HG03575 (cell line): ENCODE results near the gene SELENOS.
A peak's percentile ranks its signal among the peaks of the same experiment; 100 is the strongest.
"Not testable (repeated sequence)": the region's sequence is repeated elsewhere in the genome, so short reads cannot be mapped to it uniquely, and the experiment has no call there.

Experiments
- ATAC-seq: cut with Tn5 transposase; IDR thresholded peaks from one replicate; pipeline ENCODE4 v1.9.1; 2021; ENCODE audit not compliant: unreplicated experiment, insufficient number of reproducible peaks, low FRiP score; ENCODE audit errors: extremely low read depth

Gene SELENOS

DNA sequence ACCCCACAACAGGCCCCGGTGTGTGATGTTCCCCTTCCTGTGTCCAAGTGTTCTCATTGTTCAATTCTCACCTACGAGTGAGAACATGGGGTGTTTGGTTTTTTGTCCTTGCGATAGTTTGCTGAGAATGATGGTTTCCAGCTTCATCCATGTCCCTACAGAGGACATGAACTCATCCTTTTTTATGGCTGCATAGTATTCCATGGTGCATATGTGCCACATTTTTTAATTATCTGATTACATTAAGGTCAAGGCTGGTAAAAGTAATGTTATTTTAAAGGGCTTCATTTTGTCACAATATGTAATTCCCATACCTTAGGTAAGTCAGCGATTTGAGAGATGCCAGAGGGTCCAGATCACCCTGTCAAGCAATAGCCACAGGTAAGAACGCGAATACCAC is 10.1 kb upstream of the SELENOS start:
- ATAC-seq, result not testable (repeated sequence)

DNA sequence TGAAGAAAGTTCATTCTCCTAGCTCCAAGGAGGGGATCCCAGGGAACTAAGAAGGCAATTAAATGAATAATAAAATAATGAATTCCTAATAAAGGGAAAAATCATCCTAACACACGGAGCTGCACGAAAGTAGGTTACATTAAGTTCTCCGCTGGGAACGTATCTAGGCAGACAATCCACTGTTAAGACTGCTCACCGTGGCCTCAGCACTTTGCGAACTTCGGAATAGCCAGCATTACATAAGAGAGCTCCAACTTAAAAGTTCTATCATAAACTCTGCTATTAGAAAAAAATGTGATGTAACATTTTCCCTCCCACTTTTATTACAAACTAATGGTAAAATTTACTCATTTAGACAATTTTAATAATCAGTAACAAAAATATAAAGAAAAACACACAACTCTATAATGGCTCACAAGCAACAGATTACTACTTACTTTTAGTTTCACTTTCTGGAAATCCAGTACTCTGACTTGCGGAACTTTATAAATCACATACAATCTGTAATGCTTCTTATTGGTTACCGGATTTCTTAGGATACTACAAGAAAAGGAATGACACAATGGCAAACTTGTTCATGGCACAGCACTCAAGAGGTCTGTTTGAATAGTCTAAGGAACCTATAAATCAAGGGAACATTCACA is 9.3 kb upstream of the SELENOS start:
- ATAC-seq, result no peak

DNA sequence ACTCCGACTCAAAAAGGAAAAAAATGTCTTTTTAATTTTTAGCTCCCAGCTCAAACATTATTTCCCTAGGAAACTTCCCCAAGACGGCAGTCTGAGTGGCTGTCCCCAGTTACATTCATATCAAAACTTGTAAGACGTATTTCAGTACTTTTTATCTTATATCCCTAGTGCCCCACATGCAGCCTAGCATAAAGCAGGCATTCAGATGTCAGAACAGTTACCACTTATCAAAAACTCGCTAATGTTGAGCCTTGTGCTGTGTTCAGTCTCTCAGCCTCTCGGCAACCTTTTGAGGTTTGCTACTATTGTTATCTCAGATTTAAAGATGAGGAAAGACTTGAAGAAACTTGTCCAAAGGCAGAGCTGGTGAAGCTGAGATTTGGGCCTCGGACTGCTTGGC is 6.6 kb upstream of the SELENOS start:
- no peak for ATAC-seq

DNA sequence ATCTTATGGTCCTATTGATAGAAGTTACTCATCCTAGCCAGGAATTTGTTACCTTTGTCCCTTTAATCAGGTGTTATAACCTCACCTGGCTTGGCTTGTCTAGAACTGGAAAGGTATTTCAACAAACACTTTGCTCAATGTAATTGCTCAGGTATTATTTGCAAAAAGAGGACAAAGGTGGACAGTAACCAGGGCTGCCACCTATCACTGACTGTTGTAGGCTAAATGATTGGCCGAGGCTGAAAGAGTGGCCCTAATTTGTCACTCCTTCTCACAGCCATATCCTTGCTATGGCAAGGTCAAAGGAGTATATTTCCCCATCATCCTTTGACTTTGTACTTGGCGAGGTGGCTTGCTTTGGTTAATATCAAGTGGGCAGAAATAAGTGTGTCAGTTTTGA is 2.7 kb upstream of the SELENOS start:
- no peak for ATAC-seq

DNA sequence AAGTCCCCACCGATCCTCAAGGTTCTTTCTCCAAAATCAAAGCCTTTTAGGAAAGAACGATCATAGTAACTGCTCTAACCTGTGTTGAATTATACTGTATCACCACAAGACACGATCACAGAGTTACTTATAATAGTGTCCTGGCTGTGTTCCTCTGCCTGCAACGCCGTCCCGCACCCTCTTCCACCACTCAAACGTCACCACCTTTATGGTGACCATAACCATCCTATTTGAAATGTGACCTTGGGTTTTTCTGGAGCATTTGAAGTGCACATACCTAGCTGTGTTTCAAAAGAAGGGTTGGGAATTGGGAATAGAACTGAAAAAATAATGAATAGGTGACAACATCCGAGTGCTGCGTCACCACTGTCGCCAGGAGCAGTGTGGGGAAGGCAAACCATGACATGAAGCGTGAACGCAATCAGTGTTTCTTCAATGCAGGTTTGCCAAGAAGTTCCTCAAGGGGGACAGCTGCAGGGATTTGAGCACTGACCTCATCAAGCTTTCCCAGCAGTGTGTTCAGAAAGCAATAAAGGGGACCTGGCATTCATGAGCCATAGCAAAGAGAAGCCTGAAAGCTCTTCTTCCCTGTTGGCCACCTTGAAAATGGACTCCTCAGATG is 769 bp upstream of the SELENOS start:
- no peak for ATAC-seq

DNA sequence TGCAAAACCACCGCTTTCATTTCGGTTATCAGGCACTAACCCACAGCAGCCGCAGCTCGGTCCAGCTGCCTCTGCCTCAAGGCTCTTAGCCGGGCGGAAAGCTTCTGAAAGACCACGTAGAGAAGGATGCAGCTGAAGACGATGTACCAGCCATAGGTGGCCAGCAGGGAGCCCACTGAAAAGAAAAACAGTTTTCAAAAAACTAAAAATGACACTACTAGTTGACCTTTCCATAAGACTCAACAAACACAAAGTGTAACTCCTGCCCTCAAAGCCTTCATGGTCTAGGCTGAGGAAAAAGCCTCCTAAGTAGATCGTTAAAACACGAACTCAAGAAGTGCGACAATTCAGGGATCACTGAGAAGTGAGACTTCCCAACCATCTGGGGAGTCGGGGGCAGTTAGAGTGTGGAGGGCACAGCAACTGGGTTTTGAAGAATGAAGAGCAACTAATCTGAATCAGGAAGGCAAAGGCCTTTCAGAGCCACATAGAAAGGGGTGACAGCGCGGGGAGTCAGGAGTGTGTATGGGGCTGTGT is 716 bp downstream of the SELENOS start:
- no peak for ATAC-seq

DNA sequence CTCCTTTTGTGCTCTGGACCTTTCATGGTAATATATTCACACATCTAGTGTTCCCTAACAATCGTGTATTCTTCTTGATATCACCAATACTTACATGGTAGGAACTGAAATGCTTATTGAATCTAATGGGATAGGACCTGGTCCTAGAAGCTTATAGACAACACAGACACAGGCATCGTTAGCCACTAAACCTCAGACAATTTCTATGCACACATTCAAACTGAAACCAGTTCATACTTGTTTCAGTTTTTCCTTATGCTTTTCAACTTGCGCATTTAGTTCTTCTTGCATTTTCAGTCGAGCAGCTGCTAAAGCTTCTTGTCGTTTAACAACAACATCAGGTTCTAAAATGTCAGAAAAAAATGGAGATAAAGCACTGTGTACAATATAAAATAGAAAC is 2.3 kb downstream of the SELENOS start:
- ATAC-seq, result peak; percentile 38

DNA sequence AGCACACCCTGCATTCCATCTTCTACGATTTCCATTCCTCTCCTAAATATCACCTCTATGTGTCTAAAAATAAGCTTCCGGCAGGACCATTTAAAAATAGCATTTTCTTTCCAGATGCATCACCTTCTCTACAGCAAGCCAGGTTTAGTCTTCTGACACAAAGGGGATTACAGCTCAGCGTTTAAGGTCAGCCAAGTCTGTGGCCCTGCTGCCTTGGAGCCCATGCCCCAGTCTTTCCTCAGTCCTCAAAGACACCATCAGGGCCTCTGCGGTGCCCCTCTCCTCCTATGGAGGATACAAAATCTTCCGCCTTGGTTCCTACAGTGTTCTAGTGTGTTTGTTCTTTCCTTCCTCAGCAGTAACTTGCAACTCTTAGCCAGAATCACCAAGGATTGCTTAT is 3.8 kb downstream of the SELENOS start:
- no peak for ATAC-seq

DNA sequence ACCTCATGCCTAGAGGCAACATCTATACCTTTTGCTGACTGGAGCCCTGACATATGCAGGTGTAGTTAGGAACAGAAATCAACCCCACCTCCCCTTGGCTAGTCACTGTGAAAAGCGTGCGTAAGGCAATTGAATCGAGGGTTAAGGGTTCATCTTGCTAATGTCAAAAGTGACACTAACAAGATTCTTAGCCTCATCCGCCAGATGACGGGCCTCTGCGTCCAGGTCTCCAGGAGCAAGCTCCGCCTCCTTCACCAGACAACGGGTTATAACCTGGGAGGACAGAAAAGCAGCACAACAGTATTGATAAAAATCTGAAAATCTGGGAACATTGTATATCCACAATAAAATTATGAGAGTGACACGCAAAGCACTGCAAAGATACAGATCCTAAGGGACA is 4.7 kb downstream of the SELENOS start:
- no peak for ATAC-seq

DNA sequence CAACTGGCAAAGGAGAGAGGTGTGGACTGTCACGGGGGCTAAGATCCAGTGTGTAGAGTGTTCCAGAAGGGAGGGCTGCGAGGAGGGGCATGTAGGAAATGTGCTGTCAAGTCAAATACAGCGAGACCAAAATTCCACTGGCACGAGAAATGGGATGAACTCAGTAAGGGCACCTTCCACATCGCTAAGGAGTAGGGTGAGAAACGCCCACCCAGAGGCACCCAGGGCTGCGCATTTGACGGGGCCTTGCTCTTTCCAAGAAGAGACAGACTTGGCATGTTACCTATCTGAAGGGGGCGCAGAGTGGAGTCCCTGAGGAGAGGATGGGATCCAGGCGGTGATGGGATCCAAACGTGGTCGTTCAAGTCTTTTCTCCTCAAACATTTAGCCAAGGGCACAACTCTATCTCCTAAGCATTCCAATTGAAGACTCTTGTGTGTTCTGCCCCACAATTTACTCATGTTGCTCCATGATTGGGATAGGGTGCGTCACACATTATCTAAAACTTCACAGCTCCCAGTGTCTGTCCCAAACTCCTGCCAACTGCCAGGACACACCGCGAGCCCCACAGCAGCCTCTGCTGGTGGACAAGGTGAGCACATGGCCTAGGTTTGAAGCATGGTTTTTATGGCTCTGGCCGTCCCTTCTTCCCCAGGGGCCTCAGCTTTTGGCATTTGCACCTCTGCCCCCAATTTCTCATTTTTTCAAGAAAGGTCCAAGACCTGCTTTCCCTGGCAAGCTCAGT is 7.6 kb downstream of the SELENOS start:
- ATAC-seq, result no peak

DNA sequence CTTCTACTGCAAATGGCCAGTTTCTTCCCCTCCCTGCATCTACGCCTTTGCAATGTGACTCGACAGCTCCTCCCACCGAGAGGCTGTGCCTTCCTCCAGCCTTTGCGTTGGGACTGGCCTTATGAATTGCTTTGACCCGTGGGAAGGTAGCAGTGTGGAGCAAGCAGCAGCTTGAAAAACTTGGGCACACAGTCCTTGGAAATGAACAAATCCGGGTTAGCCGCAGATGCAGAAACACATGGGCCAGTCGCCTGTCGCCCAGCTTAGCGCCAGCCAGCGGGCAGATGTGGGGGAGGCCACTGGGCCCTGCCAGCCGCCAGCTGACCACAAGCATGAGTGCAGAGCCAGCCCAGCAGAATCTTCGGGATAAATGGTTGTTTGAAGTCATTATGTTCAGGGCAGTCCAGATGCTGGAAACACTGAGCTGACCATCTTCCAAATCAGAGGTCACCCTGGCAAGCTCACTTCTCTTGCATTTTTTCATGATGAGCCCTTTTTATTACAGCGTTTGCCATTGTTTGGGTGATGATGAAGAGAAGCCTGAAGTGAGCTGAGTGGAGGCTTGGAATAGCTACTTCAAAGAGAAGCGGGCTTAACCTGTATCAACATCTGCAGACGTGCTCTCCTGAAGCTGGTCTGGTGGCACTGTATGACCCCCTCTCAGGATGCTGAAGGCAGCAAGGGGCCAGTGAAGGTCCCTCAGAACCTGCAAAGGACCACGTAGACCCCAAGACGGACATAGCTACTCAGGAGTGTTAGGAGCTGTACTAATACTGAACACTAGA is 9.8 kb downstream of the SELENOS start:
- no peak for ATAC-seq

DNA sequence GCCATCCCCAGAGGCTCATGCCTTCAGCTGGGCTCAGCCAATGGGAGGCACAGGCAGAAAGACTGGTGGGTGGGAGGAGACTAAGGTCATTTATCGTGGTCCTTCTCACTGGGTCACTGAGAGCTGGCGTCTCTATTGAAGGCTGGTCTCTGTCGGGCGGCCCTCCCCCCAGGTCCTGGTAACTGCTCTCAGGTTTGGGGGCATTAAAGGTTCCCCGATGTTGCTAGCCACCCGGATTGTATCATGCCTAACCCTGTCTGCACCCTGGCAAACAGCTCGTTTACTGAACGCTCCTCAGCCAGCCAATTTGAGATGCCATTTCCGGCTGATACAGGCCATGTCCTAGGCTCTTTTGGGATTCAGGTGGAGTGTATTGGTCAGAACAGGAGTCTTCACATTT is 10.5 kb downstream of the SELENOS start:
- no peak for ATAC-seq

DNA sequence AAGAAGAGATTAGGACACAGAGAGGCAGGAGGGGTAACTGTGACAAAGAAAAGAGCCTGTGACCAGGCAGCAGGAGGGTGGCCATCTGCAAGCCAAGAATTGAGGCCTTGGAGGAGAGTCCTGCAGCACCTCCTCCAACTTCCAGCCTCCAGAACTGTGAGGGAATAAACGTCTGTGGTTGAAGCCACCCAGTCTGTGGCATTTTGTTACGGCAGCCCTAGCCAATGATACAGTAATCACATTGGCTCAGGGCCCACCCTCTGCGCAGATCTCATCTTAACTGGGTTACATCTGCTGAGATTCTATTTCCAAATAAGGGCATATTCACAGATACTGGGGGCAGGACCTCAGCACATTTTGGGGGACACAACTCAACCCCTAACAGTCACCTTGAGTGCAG is 11.3 kb downstream of the SELENOS start:
- no peak for ATAC-seq

DNA sequence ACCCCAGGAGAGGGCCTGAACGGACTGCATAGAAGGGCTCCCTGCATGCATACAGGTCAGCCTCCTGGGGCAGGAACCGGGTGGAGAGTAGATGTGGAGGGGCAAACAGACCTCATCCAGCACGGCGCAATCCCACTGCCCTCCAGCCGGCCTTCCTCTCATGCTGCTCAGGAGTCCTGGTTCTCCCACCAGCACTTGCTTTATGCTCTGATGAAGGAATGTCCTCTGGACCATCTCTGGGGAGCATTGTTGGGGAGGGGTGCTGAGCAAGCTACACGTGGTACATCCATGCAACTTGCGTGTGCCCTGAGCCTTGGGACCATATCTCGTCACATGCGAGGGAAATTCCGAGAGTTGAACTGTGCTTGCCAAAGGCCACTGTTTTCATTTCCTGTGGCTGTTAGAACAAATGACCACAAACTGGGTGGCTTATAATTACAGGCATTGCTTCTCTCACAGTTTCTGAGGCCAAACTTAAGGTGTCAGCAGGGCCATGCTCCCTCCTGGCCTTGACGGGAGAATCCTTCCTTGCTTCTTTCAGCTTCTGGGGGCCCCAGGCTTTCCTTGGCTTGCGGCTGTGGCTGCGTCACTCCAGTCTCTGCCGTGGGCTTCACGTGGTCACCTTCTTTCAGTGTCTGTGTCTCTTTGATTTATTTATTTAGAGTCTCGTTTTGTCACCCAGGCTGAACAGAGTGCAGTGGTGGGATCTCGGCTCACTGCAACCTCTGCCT is 12.2 kb downstream of the SELENOS start:
- no peak for ATAC-seq

DNA sequence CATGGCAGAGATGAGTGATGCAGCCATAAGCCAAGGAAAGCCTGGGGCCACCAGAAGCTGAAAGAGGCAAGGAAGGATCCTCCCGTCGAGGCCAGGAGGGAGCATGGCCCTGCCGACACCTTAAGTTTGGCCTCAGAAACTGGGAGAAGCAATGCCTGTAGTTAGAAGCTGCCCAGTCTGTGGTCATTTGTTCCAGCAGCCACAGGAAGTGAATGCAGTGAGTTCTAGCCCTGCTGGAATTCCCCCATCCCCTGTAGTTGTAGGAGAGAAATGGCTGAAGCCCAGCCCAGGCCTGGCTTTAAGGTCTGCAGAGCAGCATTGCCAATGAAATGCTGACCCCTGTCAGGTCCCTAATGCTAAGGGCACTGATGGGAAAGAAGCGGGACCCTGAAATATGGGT is 13.3 kb downstream of the SELENOS start:
- ATAC-seq, result no peak

DNA sequence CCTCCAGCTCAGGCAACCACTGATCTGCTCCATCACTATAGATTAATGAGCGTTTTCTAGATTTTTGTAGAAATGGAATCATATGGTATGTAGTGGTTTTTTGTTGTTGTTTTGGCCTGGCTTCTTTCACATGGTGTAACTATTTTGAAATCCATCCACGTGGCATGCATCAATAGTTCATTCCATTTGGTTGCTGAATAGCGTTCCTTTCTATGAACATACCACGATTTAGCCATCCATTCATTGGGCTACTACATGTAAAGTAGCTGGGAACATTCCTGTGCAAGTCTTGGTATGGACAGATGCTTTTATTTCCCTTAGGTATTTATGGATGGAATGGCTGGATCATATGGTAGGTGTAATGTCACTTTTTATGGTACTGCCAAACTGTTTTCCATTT is 14.7 kb downstream of the SELENOS start:
- ATAC-seq, result no peak

DNA sequence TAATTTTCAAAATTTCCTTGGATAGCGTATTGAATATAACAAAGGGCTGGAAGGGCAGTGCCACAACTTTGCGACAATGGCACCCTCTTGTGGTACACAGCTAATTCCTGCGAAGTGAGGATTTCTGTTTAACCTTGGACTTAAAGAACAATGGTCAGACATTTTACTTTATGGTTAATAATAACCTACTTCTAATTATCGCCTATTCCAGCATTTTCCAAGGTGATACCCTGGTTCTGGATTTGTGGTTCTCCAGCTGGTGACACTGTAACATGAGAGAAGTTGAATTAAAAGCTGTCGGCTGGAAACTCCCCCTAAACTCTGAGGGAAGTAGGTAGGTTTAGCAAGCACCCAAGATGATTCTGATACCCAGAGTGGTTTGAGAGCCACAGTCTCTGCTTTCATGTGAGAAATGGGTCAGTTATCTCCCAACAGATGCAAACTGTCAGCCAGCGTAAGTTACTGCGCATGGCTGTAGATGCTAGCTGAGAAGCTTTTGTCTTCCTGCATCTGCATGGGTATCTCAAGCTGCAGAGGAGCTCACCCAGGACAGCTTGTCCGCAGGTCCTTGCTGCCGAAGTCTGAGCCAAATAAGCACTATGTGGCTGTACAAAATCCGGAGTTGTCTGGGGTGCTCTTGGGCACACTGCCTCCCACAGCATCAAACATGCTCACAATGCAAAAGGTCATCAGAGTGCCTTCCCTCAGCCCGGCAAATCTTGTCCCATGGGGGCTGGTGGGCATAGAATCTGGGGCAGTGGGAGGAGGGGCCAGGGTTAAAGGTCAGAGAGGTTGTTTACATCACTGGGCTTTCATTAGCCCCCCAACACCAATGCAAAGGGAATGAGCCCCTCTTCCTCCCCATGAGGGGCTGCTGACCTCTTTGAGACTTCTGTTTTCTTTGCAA is 18.8 kb downstream of the SELENOS start:
- no peak for ATAC-seq

DNA sequence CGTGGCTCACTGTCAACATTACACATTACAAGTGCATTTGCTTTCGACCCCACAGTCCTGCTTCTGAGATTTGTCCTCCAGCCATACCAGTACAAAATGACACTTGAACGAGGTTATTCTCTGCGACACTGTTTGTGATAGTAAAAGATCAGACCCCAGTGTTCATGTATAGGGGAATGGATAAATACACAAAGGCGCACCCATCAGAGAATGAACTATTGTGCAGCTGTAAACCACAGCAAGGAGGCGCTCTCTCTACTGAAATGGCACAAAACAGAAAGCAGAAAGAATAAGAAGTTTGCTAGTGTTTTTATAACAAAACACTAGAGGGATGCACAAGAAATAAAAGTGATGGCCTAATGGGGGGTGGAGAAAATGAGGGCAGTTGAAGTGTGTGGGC is 20.5 kb downstream of the SELENOS start:
- ATAC-seq, result no peak
